ENCODE data around the gene OAS2.

Gene OAS2, protein sequence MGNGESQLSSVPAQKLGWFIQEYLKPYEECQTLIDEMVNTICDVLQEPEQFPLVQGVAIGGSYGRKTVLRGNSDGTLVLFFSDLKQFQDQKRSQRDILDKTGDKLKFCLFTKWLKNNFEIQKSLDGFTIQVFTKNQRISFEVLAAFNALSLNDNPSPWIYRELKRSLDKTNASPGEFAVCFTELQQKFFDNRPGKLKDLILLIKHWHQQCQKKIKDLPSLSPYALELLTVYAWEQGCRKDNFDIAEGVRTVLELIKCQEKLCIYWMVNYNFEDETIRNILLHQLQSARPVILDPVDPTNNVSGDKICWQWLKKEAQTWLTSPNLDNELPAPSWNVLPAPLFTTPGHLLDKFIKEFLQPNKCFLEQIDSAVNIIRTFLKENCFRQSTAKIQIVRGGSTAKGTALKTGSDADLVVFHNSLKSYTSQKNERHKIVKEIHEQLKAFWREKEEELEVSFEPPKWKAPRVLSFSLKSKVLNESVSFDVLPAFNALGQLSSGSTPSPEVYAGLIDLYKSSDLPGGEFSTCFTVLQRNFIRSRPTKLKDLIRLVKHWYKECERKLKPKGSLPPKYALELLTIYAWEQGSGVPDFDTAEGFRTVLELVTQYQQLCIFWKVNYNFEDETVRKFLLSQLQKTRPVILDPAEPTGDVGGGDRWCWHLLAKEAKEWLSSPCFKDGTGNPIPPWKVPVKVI

DNA sequence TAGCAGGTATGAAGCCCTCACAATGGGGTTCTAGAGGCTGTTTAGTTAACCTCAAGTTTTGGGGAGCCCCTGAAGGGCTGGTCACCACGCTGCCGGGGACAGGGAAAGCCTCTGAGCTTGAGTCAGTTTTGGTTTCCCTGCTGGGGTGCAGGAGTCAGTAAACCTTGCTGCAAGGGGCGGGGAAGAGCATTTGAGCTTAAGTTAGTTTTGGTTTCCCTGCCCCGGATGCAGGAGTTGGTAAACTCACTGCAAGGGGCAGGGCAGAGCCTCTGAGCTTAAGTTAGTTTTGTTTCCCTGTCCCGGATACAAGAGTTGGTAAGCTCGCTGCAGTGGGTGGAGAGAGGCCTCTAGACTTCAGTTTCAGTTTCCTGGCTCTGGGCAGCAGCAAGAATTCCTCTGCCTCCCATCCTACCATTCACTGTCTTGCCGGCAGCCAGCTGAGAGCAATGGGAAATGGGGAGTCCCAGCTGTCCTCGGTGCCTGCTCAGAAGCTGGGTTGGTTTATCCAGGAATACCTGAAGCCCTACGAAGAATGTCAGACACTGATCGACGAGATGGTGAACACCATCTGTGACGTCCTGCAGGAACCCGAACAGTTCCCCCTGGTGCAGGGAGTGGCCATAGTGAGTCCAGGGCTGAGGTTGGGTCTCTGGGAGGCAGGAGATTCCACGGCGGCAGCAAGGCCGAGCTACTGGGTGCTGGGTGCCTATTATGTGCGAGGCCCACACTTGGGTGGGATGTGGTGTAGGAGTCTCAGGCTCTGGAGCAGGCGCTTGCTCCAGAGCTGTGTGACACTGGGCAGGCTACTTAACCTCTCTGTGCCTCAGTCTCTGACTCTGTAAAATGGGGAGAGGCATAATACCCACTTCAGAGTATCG, at the start of gene OAS2:
Gene OAS2, plus strand, starts transcription at position 357 of the 878 bp plus-strand sequence. Its CDS starts 90 bp downstream, at position 447.
- DNase-seq: peak; percentile 83

DNA sequence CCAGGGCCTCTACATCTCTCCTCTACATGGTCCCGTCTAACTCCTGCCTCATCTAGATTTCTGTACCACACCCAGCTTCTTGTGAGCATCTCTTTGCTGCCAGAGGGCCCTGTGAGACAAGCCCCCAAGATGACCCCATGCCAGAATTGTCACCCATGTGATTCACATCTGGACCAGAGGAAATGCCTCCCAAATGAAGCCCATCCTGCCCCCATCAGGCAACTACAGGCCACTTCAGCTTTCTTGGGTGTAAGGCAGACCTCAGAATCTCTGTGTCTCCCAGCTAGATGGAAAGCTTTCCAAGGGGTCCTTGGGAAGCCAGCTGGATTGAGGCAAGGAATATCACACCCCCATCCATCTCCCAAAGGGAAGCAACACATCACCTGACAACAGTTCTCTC, 49.3 kb upstream of the OAS2 start:
- DNase-seq: no peak

DNA sequence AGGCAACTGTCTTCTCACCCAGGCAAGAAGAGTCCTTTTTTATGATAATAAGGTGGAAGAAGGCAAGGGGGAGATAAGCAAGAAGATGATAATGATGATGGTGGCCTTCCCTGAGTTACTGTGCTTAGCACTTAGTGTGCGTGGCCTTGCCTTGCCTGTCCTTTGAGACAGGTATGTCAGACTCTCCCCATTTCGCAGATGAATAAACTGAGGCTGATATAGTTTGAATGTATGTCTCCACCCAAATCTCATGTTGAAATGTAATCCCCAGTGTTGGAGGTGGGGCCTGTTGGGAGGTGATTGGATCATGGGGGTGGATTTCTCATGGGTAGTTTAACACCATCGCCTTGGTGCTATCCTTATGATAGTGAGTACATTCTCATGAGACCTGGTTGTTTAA, 48.6 kb upstream of the OAS2 start:
- no peak for DNase-seq

DNA sequence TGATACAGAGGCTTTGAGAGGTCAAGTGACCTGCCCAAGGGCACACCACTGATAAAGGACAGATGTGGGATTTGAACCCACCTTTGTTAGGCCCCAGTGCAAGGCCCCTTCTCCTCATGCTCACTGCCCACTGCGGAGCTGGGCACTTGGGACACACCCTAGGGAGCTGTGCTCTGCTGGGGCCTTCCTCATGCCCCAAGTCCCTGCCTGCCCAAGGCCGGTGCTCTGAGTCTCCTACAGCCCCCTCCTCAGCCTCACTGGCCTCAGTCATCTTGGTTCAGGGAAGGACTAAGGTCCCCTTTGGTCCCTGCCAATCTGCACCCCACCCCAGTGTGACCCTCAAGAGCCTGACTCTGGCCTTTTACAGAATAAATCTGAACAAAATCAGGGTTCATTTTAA, 48.0 kb upstream of the OAS2 start:
- no peak for DNase-seq

DNA sequence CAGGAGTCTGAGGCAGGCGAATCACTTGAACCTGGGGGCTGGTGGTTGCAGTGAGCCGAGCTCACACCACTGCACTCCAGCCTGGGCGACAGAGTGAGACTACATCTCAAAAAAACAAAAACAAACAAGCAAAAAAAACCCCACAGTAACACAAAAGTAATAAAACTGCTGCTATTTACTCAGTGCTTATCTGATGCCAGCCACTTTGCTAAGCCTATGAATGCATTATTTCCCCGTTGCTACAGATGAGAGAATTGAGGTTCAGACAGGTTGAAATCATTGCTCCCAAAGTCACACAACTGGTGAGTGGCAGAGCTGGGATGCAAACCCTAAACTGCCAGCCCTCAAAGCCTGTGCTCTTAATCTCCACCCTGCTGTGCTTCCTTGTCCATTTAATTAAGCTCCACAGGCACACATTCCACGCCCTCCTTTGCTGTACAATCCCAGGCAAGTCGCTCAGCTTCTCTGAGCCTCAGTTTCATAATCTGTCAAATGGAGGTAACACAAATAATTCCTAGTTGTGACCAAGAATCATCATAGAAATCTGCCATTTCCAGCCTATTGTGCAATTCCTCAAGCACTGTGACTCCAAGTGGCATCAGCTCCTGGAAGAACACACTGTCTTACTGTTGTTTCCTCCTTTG, 45.7 kb upstream of the OAS2 start:
- no peak for DNase-seq

DNA sequence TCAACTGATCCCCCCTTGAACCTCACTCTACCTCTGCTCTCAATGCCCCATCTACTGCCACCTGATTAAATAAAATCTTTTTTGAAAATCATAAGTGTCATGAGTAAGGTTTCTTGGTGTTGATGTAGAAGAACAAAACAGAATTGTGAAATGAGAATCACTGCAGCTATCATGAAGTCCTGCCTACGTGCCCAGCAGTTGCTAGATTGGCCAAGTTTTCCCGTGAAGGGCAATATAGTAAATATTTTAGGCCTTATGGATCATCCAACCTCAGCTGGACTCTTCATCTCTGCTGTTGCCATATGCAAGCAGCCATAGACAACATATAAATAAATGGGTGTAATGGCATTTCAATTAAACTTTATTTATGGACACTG, 45.2 kb upstream of the OAS2 start:
- no peak for DNase-seq

DNA sequence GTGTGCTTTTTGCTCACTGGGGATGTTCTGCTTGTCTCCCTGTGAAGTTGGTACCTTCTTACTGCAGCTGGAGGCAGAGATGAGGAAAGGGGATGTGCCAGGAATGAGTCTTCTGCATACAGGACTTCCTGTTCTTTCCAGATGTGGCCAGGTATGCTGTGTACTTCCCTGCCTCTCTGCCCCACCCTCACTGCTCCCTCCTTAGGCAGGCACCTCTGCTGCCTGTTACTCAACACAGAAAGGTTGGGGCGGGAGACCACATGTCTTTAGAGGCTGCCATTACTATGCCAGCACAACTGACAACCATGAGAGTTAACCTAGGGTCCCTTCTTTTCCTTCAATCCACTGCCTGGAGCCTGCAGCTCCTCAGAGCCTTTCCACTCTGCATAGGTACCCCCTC, 42.1 kb upstream of the OAS2 start:
- DNase-seq: no peak

DNA sequence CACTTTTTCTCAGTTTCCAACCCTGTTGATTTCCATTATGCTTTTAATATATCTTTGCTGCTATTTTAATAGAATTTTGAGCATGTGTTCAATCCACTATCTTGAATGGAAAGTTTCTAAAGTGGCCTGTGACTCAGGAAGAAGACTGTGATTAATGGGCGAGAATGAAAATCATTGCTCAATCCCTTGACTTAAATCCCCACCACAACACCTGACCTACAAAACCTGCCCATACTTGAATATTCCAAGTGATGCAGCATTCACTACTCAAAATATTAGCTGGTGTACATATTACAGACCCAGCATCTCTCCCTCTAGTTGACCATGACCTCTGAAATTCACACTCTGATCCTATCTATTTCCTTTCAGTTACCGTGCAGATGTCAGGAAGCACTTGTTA, 41.4 kb upstream of the OAS2 start:
- no peak for DNase-seq

DNA sequence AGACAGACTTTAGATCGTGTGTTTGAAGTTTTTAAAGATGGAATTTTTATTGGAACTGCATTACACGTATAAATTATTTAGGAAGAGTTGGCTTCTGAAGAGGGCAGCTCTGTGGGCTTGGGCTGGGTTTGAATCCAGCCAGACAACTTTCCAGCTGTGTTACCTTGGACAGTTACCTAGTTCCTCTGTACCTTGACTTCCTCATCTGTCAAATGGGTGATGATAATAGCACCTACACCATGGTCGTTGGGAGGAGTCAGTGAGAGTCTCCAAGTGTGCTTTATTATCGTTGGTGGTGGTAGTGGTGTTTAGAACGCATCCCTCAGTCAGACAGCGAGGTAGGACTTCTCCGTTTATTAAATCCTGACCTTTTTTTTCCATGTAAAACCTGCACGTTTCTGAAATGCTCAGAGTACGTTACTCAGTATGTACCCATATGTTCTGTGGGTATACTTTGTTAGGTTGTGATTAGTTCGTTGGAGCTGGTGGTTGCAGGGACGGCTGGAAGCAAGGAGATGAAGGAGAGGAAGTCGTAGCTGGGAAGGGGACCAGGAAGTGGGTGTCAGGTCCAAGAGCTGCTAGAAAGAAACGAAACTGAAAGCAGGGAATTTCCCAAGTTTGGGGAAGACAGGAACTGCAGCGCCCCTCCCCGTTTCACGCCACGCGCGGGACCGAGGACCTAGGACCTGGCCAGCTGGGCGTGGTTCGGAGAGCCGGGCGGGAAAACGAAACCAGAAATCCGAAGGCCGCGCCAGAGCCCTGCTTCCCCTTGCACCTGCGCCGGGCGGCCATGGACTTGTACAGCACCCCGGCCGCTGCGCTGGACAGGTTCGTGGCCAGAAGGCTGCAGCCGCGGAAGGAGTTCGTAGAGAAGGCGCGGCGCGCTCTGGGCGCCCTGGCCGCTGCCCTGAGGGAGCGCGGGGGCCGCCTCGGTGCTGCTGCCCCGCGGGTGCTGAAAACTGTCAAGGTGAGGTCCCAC, 40.3 kb upstream of the OAS2 start, which contains the start of gene OAS3:
Gene OAS3, plus strand, starts transcription at position 734 of the 979 bp plus-strand sequence. Its CDS starts 57 bp downstream, at position 791.
- peak; percentile 81 for DNase-seq

DNA sequence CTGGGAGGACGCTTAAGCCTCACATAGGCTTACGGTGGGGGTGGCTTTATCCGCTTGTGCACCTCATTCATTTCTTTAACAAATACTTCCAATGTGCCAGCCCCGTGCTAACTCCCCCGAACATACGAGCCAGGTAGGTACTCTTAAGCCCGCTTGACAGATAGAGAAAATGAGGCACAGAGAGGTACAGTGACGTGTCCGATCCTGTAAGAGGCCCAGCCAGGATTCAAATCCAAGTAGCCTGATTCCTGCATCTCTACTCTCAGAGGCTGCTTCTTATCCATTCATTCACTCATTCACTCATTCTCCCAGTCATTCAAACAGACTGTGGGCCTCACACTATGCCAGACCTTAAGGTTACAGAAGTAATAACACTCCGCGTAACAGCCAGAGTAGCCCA, 39.6 kb upstream of the OAS2 start:
- DNase-seq: no peak

DNA sequence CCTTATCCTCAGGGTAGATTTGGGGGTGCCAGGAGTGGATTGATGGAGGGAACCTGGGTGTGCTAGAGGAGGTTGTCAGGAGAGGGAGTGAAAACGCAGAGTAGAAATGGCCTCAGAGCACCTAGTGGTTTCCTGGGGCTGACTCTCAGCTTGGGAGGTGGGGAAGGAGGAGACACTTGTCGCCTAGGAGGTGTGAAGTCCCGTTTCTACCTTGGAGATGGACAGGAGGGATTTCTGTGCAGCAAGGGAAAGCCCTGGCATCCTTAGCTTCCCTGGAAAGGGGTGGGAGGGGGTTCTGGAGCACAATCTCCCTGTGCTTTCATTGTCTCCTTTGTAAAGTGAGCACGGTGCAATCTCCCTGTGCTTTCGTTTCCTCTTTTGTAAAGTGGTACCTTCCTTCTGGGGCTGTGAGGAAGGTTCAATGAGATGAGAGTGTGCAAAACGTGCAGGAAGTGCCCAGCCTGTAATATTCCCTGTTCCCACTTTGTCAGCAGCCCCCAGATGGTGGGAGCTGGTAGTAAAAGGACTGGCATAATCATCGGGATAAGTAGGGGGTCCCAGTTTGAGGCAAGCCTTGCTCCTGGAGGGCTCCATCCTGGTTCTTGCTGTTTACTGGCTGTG, 38.4 kb upstream of the OAS2 start:
- no peak for DNase-seq

DNA sequence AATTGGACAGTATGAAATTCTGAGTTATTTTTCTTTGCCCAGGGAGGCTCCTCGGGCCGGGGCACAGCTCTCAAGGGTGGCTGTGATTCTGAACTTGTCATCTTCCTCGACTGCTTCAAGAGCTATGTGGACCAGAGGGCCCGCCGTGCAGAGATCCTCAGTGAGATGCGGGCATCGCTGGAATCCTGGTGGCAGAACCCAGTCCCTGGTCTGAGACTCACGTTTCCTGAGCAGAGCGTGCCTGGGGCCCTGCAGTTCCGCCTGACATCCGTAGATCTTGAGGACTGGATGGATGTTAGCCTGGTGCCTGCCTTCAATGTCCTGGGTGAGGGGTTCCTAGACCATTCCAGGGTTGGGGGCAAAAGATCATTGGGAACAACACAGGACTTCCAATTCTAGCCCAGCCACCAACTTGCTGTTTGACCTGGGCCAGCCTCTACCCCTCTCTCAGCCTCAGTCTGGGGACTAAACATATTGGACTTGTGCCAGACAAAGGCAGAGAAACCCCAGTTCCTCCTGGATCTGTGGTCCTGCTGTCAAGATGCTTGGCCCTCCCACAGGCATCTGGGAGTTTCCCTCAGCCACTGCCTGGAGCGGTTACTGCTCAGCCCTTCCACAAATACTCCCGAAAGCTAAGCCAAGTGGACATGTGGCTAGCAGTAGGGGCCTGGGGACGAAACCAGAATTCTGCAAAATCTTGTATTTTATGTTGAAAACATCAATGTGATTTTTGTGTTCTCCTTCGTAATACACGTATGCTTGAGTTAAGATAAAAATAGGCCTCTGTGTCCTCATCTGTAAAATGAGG, 36.6 kb upstream of the OAS2 start:
- DNase-seq: no peak

DNA sequence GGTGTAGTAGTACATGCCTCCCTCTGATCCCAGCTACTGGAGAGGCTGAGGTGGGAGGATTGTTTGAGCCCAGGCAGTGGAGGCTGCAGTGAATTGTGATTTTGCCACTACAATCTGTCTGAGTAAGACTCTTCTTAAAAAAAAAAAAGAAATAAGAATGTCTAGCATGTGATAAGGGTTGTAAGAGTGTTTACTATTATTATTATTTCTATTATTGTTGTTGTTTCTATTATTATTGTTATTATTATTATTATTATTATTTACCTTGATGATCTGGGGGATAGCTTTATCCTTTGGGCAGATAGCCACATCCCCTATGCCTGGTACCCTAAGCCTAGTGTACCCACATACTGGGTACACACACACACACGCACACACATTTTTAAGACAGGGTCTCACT, 35.7 kb upstream of the OAS2 start:
- no peak for DNase-seq

DNA sequence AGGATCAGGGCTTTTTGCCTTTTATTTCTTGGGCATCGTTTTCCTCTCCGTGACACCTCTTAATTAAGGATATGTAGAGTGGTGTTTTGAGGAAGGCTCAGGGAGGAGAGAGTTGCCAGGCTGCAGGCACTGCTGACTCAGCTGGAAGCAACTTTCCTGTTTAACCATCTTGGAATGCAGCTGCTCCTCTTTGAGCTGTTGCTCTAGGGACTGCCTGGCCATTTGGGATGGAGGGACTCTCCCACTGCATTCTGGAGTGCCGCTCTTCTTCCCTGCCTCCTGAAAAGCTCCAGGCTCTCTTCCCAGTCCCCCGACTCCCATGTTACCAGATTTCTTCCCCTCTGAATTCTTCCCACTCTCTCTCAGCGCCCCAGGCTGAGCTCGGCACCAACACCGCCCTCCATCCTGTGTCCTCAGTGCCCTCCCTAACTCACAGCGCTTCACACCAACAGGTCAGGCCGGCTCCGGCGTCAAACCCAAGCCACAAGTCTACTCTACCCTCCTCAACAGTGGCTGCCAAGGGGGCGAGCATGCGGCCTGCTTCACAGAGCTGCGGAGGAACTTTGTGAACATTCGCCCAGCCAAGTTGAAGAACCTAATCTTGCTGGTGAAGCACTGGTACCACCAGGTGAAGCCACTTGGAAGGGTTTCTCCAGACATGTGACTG, 34.2 kb upstream of the OAS2 start:
- no peak for DNase-seq

DNA sequence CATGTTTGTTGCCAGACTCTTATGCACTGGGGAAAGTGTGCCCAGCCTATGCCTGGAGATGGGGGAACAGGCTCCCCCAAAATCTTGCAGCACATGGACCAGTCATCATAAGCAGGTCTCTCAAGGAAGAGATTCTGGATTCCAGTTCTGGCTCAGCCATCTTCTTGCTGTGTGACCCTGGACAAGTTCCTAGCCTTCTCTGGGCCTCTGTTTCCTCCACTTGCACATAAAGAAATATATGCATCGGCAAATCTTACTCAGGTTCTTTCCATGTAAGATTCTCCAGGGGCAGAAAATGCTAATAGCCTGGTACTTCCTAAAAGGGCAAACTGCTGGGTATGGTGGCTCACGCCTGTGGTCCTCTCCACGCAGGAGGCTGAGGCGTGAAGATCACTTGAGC, 32.8 kb upstream of the OAS2 start:
- DNase-seq: no peak

DNA sequence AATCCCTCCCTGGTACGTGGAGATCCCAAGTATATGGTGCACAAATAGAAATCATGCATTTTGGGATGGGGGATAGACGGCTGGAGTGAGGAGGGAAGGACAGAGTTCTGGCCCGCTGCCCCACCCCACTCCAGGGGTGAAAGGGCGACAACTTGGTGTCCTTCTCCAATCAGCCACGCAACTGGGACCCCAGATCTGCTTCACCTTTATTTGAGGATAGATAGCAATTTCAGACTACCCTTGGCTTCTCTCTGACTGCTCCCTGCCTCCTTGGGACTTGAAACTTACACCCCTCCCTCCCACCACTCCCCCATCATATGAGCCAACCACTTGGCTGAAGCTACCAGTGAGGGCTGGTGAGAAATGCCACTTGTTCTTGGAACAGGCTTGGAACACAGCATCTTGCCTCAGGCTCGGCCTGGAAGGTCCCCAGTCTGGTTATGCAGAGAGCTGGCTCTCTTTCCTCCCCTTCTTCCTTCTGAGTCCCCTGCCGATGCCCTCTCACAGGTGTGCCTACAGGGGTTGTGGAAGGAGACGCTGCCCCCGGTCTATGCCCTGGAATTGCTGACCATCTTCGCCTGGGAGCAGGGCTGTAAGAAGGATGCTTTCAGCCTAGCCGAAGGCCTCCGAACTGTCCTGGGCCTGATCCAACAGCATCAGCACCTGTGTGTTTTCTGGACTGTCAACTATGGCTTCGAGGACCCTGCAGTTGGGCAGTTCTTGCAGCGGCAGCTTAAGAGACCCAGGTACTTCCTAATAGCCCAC, 31.9 kb upstream of the OAS2 start:
- no peak for DNase-seq

DNA sequence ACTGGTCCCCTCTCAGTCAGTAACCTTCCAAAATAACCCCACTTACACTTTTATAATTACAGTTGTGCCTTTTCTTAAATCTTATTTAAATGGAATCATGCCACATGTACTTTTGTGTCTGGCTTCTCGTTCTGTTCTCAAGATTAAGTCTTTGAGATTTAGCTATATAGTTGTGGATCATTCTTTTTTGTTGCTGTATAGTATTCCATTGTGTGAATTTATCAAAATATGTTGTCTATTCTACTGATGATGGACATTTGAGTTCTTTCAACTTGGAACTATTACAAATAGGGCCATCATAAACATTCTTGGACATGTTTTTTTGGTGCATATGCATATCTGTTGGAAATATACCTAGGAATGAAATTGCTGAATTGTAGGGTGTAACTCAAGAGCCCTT, 31.0 kb upstream of the OAS2 start:
- no peak for DNase-seq

DNA sequence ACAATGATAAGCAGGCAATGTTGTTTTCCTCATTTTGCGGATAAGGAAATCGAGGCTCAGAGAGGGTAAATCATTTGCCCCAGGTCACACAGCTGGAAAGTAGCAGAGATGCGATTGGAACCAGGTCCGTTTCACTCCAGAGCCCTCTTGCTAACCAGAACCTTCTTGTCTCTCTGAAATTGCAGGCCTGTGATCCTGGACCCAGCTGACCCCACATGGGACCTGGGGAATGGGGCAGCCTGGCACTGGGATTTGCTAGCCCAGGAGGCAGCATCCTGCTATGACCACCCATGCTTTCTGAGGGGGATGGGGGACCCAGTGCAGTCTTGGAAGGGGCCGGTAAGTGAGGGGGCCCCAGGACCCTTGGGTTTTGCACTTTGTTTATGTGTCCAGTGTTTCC, 30.6 kb upstream of the OAS2 start:
- DNase-seq: no peak

DNA sequence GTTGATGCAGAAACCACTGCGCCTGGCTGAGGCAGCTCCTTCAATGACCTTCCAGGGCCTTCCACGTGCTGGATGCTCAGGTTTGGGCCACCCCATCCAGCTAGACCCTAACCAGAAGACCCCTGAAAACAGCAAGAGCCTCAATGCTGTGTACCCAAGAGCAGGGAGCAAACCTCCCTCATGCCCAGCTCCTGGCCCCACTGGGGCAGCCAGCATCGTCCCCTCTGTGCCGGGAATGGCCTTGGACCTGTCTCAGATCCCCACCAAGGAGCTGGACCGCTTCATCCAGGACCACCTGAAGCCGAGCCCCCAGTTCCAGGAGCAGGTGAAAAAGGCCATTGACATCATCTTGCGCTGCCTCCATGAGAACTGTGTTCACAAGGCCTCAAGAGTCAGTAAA, 29.5 kb upstream of the OAS2 start:
- no peak for DNase-seq
